ENCODE data around the gene METTL26. TPM values are rescaled to one million over a fixed set of nuclear protein-coding genes. Genes with fewer than 3 reads are reported as not detected.
A peak's percentile ranks its signal among the peaks of the same experiment; 100 is the strongest.

METTL26 gene
- total RNA-seq, 1 donor from 2014 or later = 46.0 TPM

- Histone ChIP-seq H3K79me2 (ENCODE audit: low read depth) (peaks cover 32% of the 10 kb centered on the region), H3K9ac (peak overlapping the region; percentile 78), H3K9me3 (ENCODE audit: low read depth) (no peaks in the 10 kb centered on the region), H3K4me3 (peak overlapping the region; percentile 94), H4K20me1 (ENCODE audit: low read depth) (peaks cover 74% of the 10 kb centered on the region), H3K4me2 (peak overlapping the region; percentile 94), H3K27me3 (peaks cover 42% of the 10 kb centered on the region), H3K4me1 (peaks cover 5% of the 10 kb centered on the region), H2AFZ (replicated peaks) (peak overlapping the region; percentile 99), H3K36me3 (no peaks in the 10 kb centered on the region), H3F3A (ENCODE audit: low read depth) (peaks cover 20% of the 10 kb centered on the region), H3K27ac (peak overlapping the region; percentile 92)
- H3K27ac Mint-ChIP-seq = peak overlapping the region; percentile 100
- peaks cover 15% of the 10 kb centered on the region for H3K27me3 Mint-ChIP-seq (ENCODE audit: insufficient read depth, low read depth)
- peaks cover 3% of the 10 kb centered on the region for H3K36me3 Mint-ChIP-seq
- TF ChIP-seq CTCF (IDR thresholded peaks at IDR 0.05) (no peak), EZH2 (IDR thresholded peaks at IDR 0.05) (no peak), EZH2phosphoT487 (IDR thresholded peaks at IDR 0.05) (no peak)
- DNase-seq (ENCODE audit: low spot score) = peak; percentile 96
- peaks cover 30% of the 10 kb centered on the region for H3K4me1 Mint-ChIP-seq
- peak overlapping the region; percentile 100 for H3K4me3 Mint-ChIP-seq
- no peaks in the 10 kb centered on the region for H3K9me3 Mint-ChIP-seq
These were observed 47.0 kb downstream of the METTL26 start for GRCh38 chr16:588889-589657.

GRCh38 chr16:588639-588888 is 47.5 kb downstream of the METTL26 start:
- peaks cover 32% of the 10 kb centered on the region for H3K79me2 ChIP-seq (ENCODE audit: low read depth)
- peak; percentile 81 for DNase-seq (ENCODE audit: low spot score)
- H3K4me3 ChIP-seq = peak overlapping the region; percentile 94
- no peaks in the 10 kb centered on the region for H3K9me3 Mint-ChIP-seq
- H3K27ac ChIP-seq = peak overlapping the region; percentile 92
- peak overlapping the region; percentile 94 for H3K4me2 ChIP-seq
- peaks cover 2% of the 10 kb centered on the region for H3K36me3 Mint-ChIP-seq
- peak overlapping the region; percentile 74 for H3K27ac Mint-ChIP-seq
- H3K4me1 Mint-ChIP-seq = peaks cover 28% of the 10 kb centered on the region
- peaks cover 15% of the 10 kb centered on the region for H3K27me3 Mint-ChIP-seq (ENCODE audit: insufficient read depth, low read depth)
- no peaks in the 10 kb centered on the region for H3K9me3 ChIP-seq (ENCODE audit: low read depth)
- peaks cover 6% of the 10 kb centered on the region for H3K4me1 ChIP-seq
- peak overlapping the region; percentile 97 for H3K4me3 Mint-ChIP-seq
- peak overlapping the region; percentile 99 for H2AFZ ChIP-seq (replicated peaks)
- peaks cover 74% of the 10 kb centered on the region for H4K20me1 ChIP-seq (ENCODE audit: low read depth)
- peaks cover 23% of the 10 kb centered on the region for H3F3A ChIP-seq (ENCODE audit: low read depth)
- TF ChIP-seq EZH2 (IDR thresholded peaks at IDR 0.05) (no peak), CTCF (IDR thresholded peaks at IDR 0.05) (no peak), EZH2phosphoT487 (IDR thresholded peaks at IDR 0.05) (no peak)
- H3K36me3 ChIP-seq = no peaks in the 10 kb centered on the region
- H3K9ac ChIP-seq = peak overlapping the region; percentile 78
- peaks cover 47% of the 10 kb centered on the region for H3K27me3 ChIP-seq

- Histone ChIP-seq H4K20me1 (ENCODE audit: low read depth) (peaks cover 67% of the 10 kb centered on the region), H3K36me3 (no peaks in the 10 kb centered on the region), H3K4me2 (no peak overlapping the region), H3K79me2 (ENCODE audit: low read depth) (peaks cover 26% of the 10 kb centered on the region), H2AFZ (replicated peaks) (no peak overlapping the region), H3K27ac (no peak overlapping the region), H3K4me3 (no peak overlapping the region), H3K9ac (no peak overlapping the region), H3F3A (ENCODE audit: low read depth) (peaks cover 30% of the 10 kb centered on the region), H3K9me3 (ENCODE audit: low read depth) (no peaks in the 10 kb centered on the region), H3K27me3 (peaks cover 51% of the 10 kb centered on the region), H3K4me1 (peaks cover 6% of the 10 kb centered on the region)
- peak overlapping the region; percentile 97 for H3K4me3 Mint-ChIP-seq
- H3K27ac Mint-ChIP-seq = no peak overlapping the region
- TF ChIP-seq CTCF (IDR thresholded peaks at IDR 0.05) = no peak
- TF ChIP-seq EZH2 (IDR thresholded peaks at IDR 0.05) = no peak
- no peak for TF ChIP-seq EZH2phosphoT487 (IDR thresholded peaks at IDR 0.05)
- H3K4me1 Mint-ChIP-seq = peaks cover 22% of the 10 kb centered on the region
- peaks cover 15% of the 10 kb centered on the region for H3K27me3 Mint-ChIP-seq (ENCODE audit: insufficient read depth, low read depth)
- peaks cover 2% of the 10 kb centered on the region for H3K36me3 Mint-ChIP-seq
- no peaks in the 10 kb centered on the region for H3K9me3 Mint-ChIP-seq
- DNase-seq (ENCODE audit: low spot score) = no peak
These were observed 49.2 kb downstream of the METTL26 start for GRCh38 chr16:586645-587590.
